HG02884 (cell line): Measurements from ENCODE around the gene RCCD1.

Experiments
- ATAC-seq: cut with Tn5 transposase; IDR thresholded peaks from one replicate; pipeline ENCODE4 v1.9.1; 2021; ENCODE audit warnings: mild to moderate bottlenecking, moderate library complexity; ENCODE audit not compliant: unreplicated experiment

RCCD1 gene

GRCh38 chr15:91001209-91001608 is 46.5 kb downstream of the RCCD1 start:
- ATAC-seq, result no peak

GRCh38 chr15:91007266-91007665 is 52.6 kb downstream of the RCCD1 start:
- no peak for ATAC-seq
